Chondrocyte (in vitro differentiated cells): ENCODE data around the gene ABCA4. TPM values are rescaled to one million over a fixed set of nuclear protein-coding genes. Genes with fewer than 3 reads are reported as not detected.
A peak's percentile ranks its signal among the peaks of the same experiment; 100 is the strongest.

Experiments used
- DNase-seq: peaks from one replicate; pipeline ENCODE4 v3.0.0; 2021; ENCODE audit warnings: mixed read lengths, low spot score
- H3K27ac Mint-ChIP-seq: one replicate; pipeline ENCODE4 v1.8.0; 2021; ENCODE audit warnings: mild to moderate bottlenecking, moderate library complexity, mixed read lengths; ENCODE audit not compliant: unreplicated experiment
- H3K27me3 Mint-ChIP-seq: 2 replicates; pipeline ENCODE4 v1.8.0; 2021; ENCODE audit warnings: low read depth, mixed read lengths
- H3K36me3 Mint-ChIP-seq: 2 replicates; pipeline ENCODE4 v1.8.0; 2021; ENCODE audit warnings: low read depth, mixed read lengths
- H3K4me1 Mint-ChIP-seq: 2 replicates; pipeline ENCODE4 v1.8.0; 2021; ENCODE audit warnings: low read depth, mild to moderate bottlenecking, mixed read lengths
- H3K4me3 Mint-ChIP-seq: one replicate; pipeline ENCODE4 v1.8.0; 2021; ENCODE audit warnings: mild to moderate bottlenecking, moderate library complexity, mixed read lengths; ENCODE audit not compliant: unreplicated experiment
- H3K9me3 Mint-ChIP-seq: 2 replicates; pipeline ENCODE4 v1.8.0; 2021; ENCODE audit warnings: low read depth, mixed read lengths
- CTCF ChIP-seq: fragments of 200-600 bp; sonication (generic); IDR thresholded peaks from 2 replicates; pipeline ENCODE4 v1.5.0; 2021; ENCODE audit warnings: antibody characterized with exemption, mild to moderate bottlenecking, moderate library complexity
- total RNA-seq: library from RNA; stranded (reverse); gene quantifications from 3 replicates; pipeline ENCODE4 v1.2.1, GENCODE V29; 2021

The ABCA4 gene
- total RNA-seq, 1 donor from 2014 or later, result 0.22 TPM

GRCh38 chr1:94069919-94070285 is 51.0 kb downstream of the ABCA4 start:
- peaks cover 44% of the 10 kb centered on the region for H3K4me1 Mint-ChIP-seq
- no peak for TF ChIP-seq CTCF
- H3K36me3 Mint-ChIP-seq, result no peaks in the 10 kb centered on the region
- H3K4me3 Mint-ChIP-seq, result no peak overlapping the region
- DNase-seq, result no peak
- no peaks in the 10 kb centered on the region for H3K9me3 Mint-ChIP-seq
- peak overlapping the region; percentile 80 for H3K27ac Mint-ChIP-seq
- H3K27me3 Mint-ChIP-seq, result no peaks in the 10 kb centered on the region

- H3K4me3 Mint-ChIP-seq, result no peak overlapping the region
- TF ChIP-seq CTCF, result no peak
These were observed 51.7 kb downstream of the ABCA4 start for GRCh38 chr1:94068999-94069918.

GRCh38 chr1:94068096-94068998 is 52.6 kb downstream of the ABCA4 start:
- Mint-ChIP-seq H3K4me1 (peaks cover 56% of the 10 kb centered on the region), H3K27ac (peak overlapping the region; percentile 80)
- no peak for TF ChIP-seq CTCF

More at GRCh38 chr1:94068999-94069918, 51.7 kb downstream of the ABCA4 start:
- Mint-ChIP-seq H3K9me3 (no peaks in the 10 kb centered on the region), H3K36me3 (no peaks in the 10 kb centered on the region), H3K4me1 (peaks cover 47% of the 10 kb centered on the region), H3K27ac (peak overlapping the region; percentile 80), H3K27me3 (no peaks in the 10 kb centered on the region)
- DNase-seq, result no peak

GRCh38 chr1:94067196-94067595 is 53.8 kb downstream of the ABCA4 start:
- no peak overlapping the region for H3K27ac Mint-ChIP-seq
- DNase-seq, result no peak
- no peak for TF ChIP-seq CTCF

More at GRCh38 chr1:94068096-94068998, 52.6 kb downstream of the ABCA4 start:
- Mint-ChIP-seq H3K4me3 (no peak overlapping the region), H3K9me3 (no peaks in the 10 kb centered on the region), H3K27me3 (no peaks in the 10 kb centered on the region), H3K36me3 (no peaks in the 10 kb centered on the region)
- DNase-seq, result no peak

GRCh38 chr1:94063379-94063778 is 57.6 kb downstream of the ABCA4 start:
- H3K27ac Mint-ChIP-seq, result peak overlapping the region; percentile 70
- no peak overlapping the region for H3K4me3 Mint-ChIP-seq
- H3K9me3 Mint-ChIP-seq, result no peaks in the 10 kb centered on the region
- peak; percentile 76 for TF ChIP-seq CTCF
- no peaks in the 10 kb centered on the region for H3K27me3 Mint-ChIP-seq
- no peak for DNase-seq
- H3K36me3 Mint-ChIP-seq, result no peaks in the 10 kb centered on the region
- peaks cover 43% of the 10 kb centered on the region for H3K4me1 Mint-ChIP-seq

More at GRCh38 chr1:94067196-94067595, 53.8 kb downstream of the ABCA4 start:
- Mint-ChIP-seq H3K4me3 (no peak overlapping the region), H3K4me1 (peaks cover 62% of the 10 kb centered on the region), H3K27me3 (no peaks in the 10 kb centered on the region), H3K9me3 (no peaks in the 10 kb centered on the region), H3K36me3 (no peaks in the 10 kb centered on the region)
